ENCODE measurements around the gene CSF2.

DNA sequence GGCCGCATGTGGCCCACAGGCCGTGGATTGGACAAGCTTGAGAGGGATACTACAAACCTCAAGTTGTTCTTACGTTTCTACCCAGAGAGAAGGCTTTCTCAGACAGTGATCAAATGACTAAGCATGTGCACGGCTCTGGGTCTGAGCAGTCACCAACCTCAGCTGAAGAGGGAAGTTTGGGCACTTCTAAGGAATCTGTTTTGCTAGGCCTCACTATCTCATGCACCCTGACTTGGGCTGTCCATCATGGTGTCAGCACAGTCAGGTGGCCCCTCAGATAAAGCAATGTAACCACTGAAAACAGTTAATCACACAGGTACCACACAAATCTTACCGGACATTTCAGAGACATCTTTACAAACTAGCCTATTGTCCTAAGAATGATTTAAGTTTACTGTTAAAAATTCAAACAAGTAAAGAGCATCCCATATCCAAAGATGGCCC lies 24.6 kb downstream of the CSF2 start:
- no peak for TF ChIP-seq TAF1 (IDR thresholded peaks at IDR 0.05; ENCODE audit: low read depth, low read length)
- TF ChIP-seq POLR2A (IDR thresholded peaks at IDR 0.05; ENCODE audit: low read depth, low read length) = no peak
- no peak for TF ChIP-seq POLR2AphosphoS5 (IDR thresholded peaks at IDR 0.05; ENCODE audit: low read depth, low read length)
- no peak for TF ChIP-seq POU2F2 (IDR thresholded peaks at IDR 0.05; ENCODE audit: low read depth, low read length)
- no peak for TF ChIP-seq PAX5 (IDR thresholded peaks at IDR 0.05; ENCODE audit: insufficient read depth, low read length, severe bottlenecking)
- TF ChIP-seq SPI1 (IDR thresholded peaks at IDR 0.05; ENCODE audit: low read depth, low read length) = no peak

All from GM12891 (cell line).